GM12872 (cell line): ENCODE results near the gene OR4K14.

Experiments
- CTCF ChIP-seq: IDR thresholded peaks from 3 replicates; pipeline ENCODE4 v1.5.1; 2011; ENCODE audit warnings: low read depth, mild to moderate bottlenecking, low read length, moderate library complexity; ENCODE audit not compliant: insufficient read depth

The OR4K14 gene

GRCh38 chr14:20002319-20002718 is 16.8 kb downstream of the OR4K14 start:
- TF ChIP-seq CTCF, result no peak

- TF ChIP-seq CTCF, result no peak
These were observed 17.2 kb downstream of the OR4K14 start, which contains the start of gene OR4Q2 for GRCh38 chr14:20001863-20002262. Gene OR4Q2 (plus strand): TSS chr14:20002163.

- no peak for TF ChIP-seq CTCF
These were observed 25.7 kb downstream of the OR4K14 start for GRCh38 chr14:19993438-19993837.

GRCh38 chr14:19975291-19975690 is 43.8 kb downstream of the OR4K14 start, which contains the start of gene OR4K15:
Gene OR4K15 (plus strand): TSS chr14:19975591. CDS start chr14:19975591, 0 bp downstream.
- TF ChIP-seq CTCF, result no peak

- TF ChIP-seq CTCF, result no peak
These were observed 44.3 kb downstream of the OR4K14 start for GRCh38 chr14:19974844-19975243.
